Measurements from ENCODE around the gene AP5Z1. TPM values are rescaled to one million over a fixed set of nuclear protein-coding genes. Genes with fewer than 3 reads are reported as not detected.

AP5Z1 gene
- total RNA-seq, 1 donor from 2014 or later: 13.4 TPM

DNA sequence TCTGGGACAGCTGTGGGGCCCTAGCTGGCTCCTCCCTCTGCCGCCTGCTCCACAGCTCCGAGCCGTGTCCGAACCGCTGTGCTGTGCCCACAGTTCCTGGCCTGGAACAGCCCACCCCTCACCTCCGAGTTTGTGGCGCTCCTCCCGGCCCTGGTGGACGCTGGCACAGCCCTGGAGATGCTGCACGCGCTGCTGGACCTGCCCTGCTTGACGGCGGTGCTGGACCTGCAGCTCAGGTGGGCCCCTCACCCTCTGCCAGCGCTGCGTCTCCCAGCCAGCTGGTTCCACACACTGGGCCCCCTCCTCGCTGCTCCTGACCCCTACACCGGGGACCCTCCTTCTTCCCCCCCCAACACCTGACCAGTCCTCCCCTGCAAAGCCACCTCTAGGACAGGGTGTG, 12.1 kb downstream of the AP5Z1 start:
- intact Hi-C loops (cut with micrococcal nuclease): no loop called here
- no peak overlapping the region for H3K4me3 ChIP-seq
- H3K27ac ChIP-seq (replicated peaks): no peak overlapping the region
- DNase-seq: no peak
- H3K4me1 ChIP-seq: peaks cover 15% of the 10 kb centered on the region
- TF ChIP-seq CTCF (IDR thresholded peaks at IDR 0.05; ENCODE audit: borderline replicate concordance): no peak
- H3K9me3 ChIP-seq (replicated peaks): no peaks in the 10 kb centered on the region
- H3K36me3 ChIP-seq: peaks cover 86% of the 10 kb centered on the region
- no peaks in the 10 kb centered on the region for H3K27me3 ChIP-seq (ENCODE audit: low read depth)

GRCh38 chr7:4787947-4788626, 12.7 kb downstream of the AP5Z1 start:
- DNase-seq: no peak
- TF ChIP-seq CTCF (IDR thresholded peaks at IDR 0.05; ENCODE audit: borderline replicate concordance): no peak
- Histone ChIP-seq H3K36me3 (peaks cover 80% of the 10 kb centered on the region), H3K27me3 (ENCODE audit: low read depth) (no peaks in the 10 kb centered on the region), H3K4me1 (peaks cover 20% of the 10 kb centered on the region), H3K27ac (replicated peaks) (no peak overlapping the region), H3K9me3 (replicated peaks) (no peaks in the 10 kb centered on the region), H3K4me3 (no peak overlapping the region)
- intact Hi-C loops (cut with micrococcal nuclease): no loop called here

GRCh38 chr7:4788627-4789189, 13.3 kb downstream of the AP5Z1 start:
- Histone ChIP-seq H3K27me3 (ENCODE audit: low read depth) (no peaks in the 10 kb centered on the region), H3K27ac (replicated peaks) (no peak overlapping the region), H3K4me1 (peaks cover 22% of the 10 kb centered on the region), H3K36me3 (peaks cover 74% of the 10 kb centered on the region), H3K9me3 (replicated peaks) (no peaks in the 10 kb centered on the region), H3K4me3 (no peak overlapping the region)
- no peak for DNase-seq
- no peak for TF ChIP-seq CTCF (IDR thresholded peaks at IDR 0.05; ENCODE audit: borderline replicate concordance)
- intact Hi-C loops (cut with micrococcal nuclease): no loop called here

DNA sequence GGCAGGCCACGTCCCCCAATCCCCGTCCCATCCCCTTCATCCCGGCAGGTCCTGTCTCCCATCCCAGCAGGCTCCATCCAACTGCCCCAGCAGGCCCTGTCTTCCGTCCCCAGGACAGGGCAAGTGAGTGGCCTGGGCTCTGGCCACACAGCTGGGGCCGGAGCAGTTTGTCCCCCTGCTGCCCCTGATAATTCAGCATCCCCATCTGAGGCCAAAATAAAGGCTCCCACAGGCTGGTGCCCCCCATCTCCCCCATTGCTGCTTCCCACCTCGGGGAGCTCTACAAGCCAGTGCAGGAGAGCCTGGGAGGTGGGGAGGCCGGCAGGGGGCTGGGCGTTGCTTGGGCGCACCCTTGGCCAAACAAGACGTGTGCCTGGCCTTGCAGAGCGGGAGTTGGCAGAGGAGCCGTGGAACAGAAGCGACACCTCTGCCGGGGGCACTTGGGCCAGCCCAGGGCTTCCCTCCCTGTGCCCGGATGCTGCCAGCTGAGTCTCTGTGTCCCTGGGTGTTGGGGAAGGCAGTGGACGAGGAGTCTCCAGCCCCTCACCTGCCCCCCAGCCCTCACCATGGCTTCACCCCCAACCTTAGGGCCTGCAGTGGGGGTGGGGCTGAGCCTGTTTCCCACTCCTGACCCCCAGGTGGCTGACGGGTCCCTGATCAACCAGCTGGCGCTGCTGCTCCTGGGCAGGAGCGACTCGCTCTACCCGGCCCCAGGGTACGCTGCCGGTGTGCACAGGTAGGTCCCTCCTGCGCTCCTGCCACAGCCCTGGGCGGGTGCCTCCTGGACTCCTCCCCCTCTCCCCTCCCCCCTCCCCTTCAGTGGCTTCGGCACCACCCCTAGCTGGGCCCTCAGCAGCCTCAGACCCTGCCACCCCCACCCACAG, 14.0 kb downstream of the AP5Z1 start:
- peaks cover 70% of the 10 kb centered on the region for H3K36me3 ChIP-seq
- H3K27me3 ChIP-seq (ENCODE audit: low read depth): no peaks in the 10 kb centered on the region
- no peak for DNase-seq
- H3K4me3 ChIP-seq: no peak overlapping the region
- intact Hi-C loops (cut with micrococcal nuclease): loop anchor here (10.0 kb wide), 1 partner anchor 295 kb away; no protein-coding TSS in a partner anchor
- H3K4me1 ChIP-seq: peaks cover 22% of the 10 kb centered on the region
- TF ChIP-seq CTCF (IDR thresholded peaks at IDR 0.05; ENCODE audit: borderline replicate concordance): no peak
- no peaks in the 10 kb centered on the region for H3K9me3 ChIP-seq (replicated peaks)
- H3K27ac ChIP-seq (replicated peaks): no peak overlapping the region

GRCh38 chr7:4790078-4790465, 14.6 kb downstream of the AP5Z1 start:
- Histone ChIP-seq H3K36me3 (peaks cover 68% of the 10 kb centered on the region), H3K4me1 (peaks cover 20% of the 10 kb centered on the region), H3K27ac (replicated peaks) (no peak overlapping the region), H3K4me3 (no peak overlapping the region), H3K9me3 (replicated peaks) (no peaks in the 10 kb centered on the region), H3K27me3 (ENCODE audit: low read depth) (no peaks in the 10 kb centered on the region)
- DNase-seq: no peak
- no peak for TF ChIP-seq CTCF (IDR thresholded peaks at IDR 0.05; ENCODE audit: borderline replicate concordance)
- intact Hi-C loops (cut with micrococcal nuclease): loop anchor here (10.0 kb wide), 1 partner anchor 295 kb away; no protein-coding TSS in a partner anchor

Measured in left ventricle myocardium inferior (tissue), 1 donor.